Brain pericyte (primary cell): ENCODE data around the gene NMNAT2.
"Not testable (repeated sequence)": the region's sequence is repeated elsewhere in the genome, so short reads cannot be mapped to it uniquely, and the experiment has no call there.

Experiments used
- DNase-seq: peaks from one replicate; pipeline ENCODE4 v3.0.0-alpha.2; 2012; ENCODE audit warnings: low read depth, low spot score

Gene NMNAT2

GRCh38 chr1:183263886-183264602 is 154.1 kb downstream of the NMNAT2 start:
- no peak for DNase-seq

- DNase-seq = no peak
Measured at GRCh38 chr1:183262628-183263200, 155.5 kb downstream of the NMNAT2 start.

- no peak for DNase-seq
Measured at GRCh38 chr1:183259924-183260323, 158.3 kb downstream of the NMNAT2 start.

- no peak for DNase-seq
Measured at GRCh38 chr1:183255073-183255472, 163.1 kb downstream of the NMNAT2 start.

- no peak for DNase-seq
Measured at GRCh38 chr1:183251959-183252450, 166.2 kb downstream of the NMNAT2 start.

GRCh38 chr1:183251101-183251958 is 166.8 kb downstream of the NMNAT2 start:
- DNase-seq = no peak

GRCh38 chr1:183249941-183250452 is 168.2 kb downstream of the NMNAT2 start:
- DNase-seq = no peak

GRCh38 chr1:183248989-183249691 is 169.0 kb downstream of the NMNAT2 start:
- DNase-seq = no peak

- no peak for DNase-seq
Measured at GRCh38 chr1:183247931-183248330, 170.2 kb downstream of the NMNAT2 start.

GRCh38 chr1:183247484-183247883 is 170.7 kb downstream of the NMNAT2 start:
- no peak for DNase-seq

GRCh38 chr1:183247066-183247465 is 171.1 kb downstream of the NMNAT2 start:
- no peak for DNase-seq

- DNase-seq = no peak
Measured at GRCh38 chr1:183246436-183246835, 171.7 kb downstream of the NMNAT2 start.

GRCh38 chr1:183245357-183245756 is 172.8 kb downstream of the NMNAT2 start:
- DNase-seq = no peak

- peak; percentile 26 for DNase-seq
Measured at GRCh38 chr1:183244466-183244865, 173.7 kb downstream of the NMNAT2 start.

- no peak for DNase-seq
Measured at GRCh38 chr1:183243161-183244050, 174.8 kb downstream of the NMNAT2 start.

GRCh38 chr1:183242556-183242955 is 175.6 kb downstream of the NMNAT2 start:
- no peak for DNase-seq

- DNase-seq = no peak
Measured at GRCh38 chr1:183241471-183241870, 176.7 kb downstream of the NMNAT2 start.

- not testable (repeated sequence) for DNase-seq
Measured at GRCh38 chr1:183240853-183241252, 177.3 kb downstream of the NMNAT2 start.

- no peak for DNase-seq
Measured at GRCh38 chr1:183240526-183240825, 177.7 kb downstream of the NMNAT2 start.

- DNase-seq = no peak
Measured at GRCh38 chr1:183239793-183240525, 178.2 kb downstream of the NMNAT2 start.
